Transverse colon (tissue), 4 donors: Measurements from ENCODE around the gene EFNA4. TPM values are rescaled to one million over a fixed set of nuclear protein-coding genes. Genes with fewer than 3 reads are reported as not detected.

Source experiments
- DNase-seq: peaks from one replicate; pipeline ENCODE4 v3.0.0-alpha.2; 2019
- H3K27ac ChIP-seq, 4 donors: fragments of 200-600 bp; sonication (generic); 2 replicates each; pipeline ENCODE4 v1.5.1; 2016 to 2018; ENCODE audit warnings: inconsistent platforms in 4 of 4
- H3K27me3 ChIP-seq: fragments of 200-600 bp; sonication (generic); 2 replicates; pipeline ENCODE4 v1.5.1; 2017; ENCODE audit warnings: inconsistent platforms
- H3K36me3 ChIP-seq, 4 donors: fragments of 200-600 bp; sonication (generic); 2 replicates each; pipeline ENCODE4 v1.5.1; 2017 to 2019; ENCODE audit warnings: inconsistent platforms in 4 of 4
- H3K4me1 ChIP-seq, 4 donors: fragments of 200-600 bp; sonication (generic); 2 replicates each; pipeline ENCODE4 v1.5.1; 2017 to 2020; ENCODE audit warnings: inconsistent platforms in 4 of 4
- H3K4me3 ChIP-seq, 4 donors: fragments of 200-600 bp; sonication (generic); 1 replicate in 1 of 4; 2 replicates in 3 of 4; pipeline versions ENCODE4 v1.5.1 to v1.6.1; 2017 to 2019; ENCODE audit warnings: inconsistent platforms in 4 of 4
- H3K9me3 ChIP-seq, 2 donors: fragments of 200-600 bp; sonication (generic); 2 replicates each; pipeline ENCODE4 v1.5.1; 2017 to 2019; ENCODE audit warnings: inconsistent platforms in 2 of 2
- EP300 ChIP-seq: sonication (generic); formaldehyde crosslinking; IDR thresholded peaks from one replicate; pipeline ENCODE4 v1.6.1; 2017; ENCODE audit warnings: antibody characterized with exemption, low read depth
- POLR2A ChIP-seq: fragments of 450-650 bp; IDR thresholded peaks from one replicate; pipeline ENCODE4 v1.6.1; 2016; ENCODE audit warnings: antibody characterized with exemption, mild to moderate bottlenecking, moderate library complexity
- POLR2AphosphoS5 ChIP-seq, 3 donors: sonication (generic); formaldehyde crosslinking; IDR thresholded peaks; one replicate each; pipeline ENCODE4 v1.6.1; 2016; ENCODE audit warnings: antibody characterized with exemption in 3 of 3
- WGBS, 2 donors: methylation state at CpG; one replicate each; pipeline ENCODE4 v1.1.5; 2018; ENCODE audit warnings: low coverage in 1 of 2; 5-methylcytosine and 5-hydroxymethylcytosine counted together
- in situ Hi-C, 4 donors: fragments of 200-750 bp; cut with MboI; loops; one replicate each; pipeline versions ENCODE4 v1.15.0 to v1.15.1; 2017; ENCODE audit warnings: low sequenced_read_pairs in 3 of 4, low pct_ligation_motif_present in 1 of 4, low pct_unique_long_range_greater_than_20kb in 1 of 4
- intact Hi-C: fragments of 100-400 bp; cut with DNase I; formaldehyde crosslinking; loops from one replicate; pipeline ENCODE4 v1.15.1; 2023; ENCODE audit warnings: low total_unique reads
- total RNA-seq, 4 donors: library from RNA; depleted of rRNA; stranded (reverse); fragments of >200 nt; gene quantifications; one replicate each; pipeline ENCODE4 v1.1.0, GENCODE V29; 2016
- TF ChIP-seq, protein P1 (sequence below), 5 experiments: fragments of 200-600 bp in 3 of 5; fragments of 450-650 bp in 2 of 5; sonication (generic) in 3 of 5; IDR thresholded peaks; 1 replicate in 2 of 5; 2 replicates in 3 of 5; pipeline ENCODE4 v1.5.1; 2016 to 2017; ENCODE audit warnings: antibody characterized with exemption in 5 of 5, inconsistent platforms in 3 of 5, mild to moderate bottlenecking in 2 of 5, moderate library complexity in 1 of 5

EFNA4 gene
- total RNA-seq, 4 donors from 2014 or later = 18.3 to 57.2 (median 37.2) TPM

DNA sequence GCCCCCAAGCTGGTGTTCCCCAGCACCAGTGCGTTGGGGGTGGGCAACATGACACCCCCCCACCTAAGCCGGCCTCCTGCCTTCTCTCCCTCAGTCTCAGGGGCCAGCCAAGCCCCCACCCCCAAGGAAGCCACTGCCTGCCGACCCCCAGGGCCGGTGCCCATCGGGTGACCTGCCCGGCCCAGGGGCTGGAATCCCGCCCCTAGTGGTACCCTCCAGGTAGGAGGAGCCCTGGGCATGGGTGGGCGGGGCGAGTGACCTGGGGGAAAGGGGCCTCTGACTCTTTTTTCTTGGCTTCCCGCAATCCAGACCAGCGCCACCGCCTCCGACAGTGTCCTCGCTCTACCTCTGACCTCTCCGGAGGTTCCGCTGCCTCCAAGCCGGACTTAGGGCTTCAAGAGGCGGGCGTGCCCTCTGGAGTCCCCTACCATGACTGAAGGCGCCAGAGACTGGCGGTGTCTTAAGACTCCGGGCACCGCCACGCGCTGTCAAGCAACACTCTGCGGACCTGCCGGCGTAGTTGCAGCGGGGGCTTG is 1.3 kb upstream of the EFNA4 start:
- in situ Hi-C loops = loop anchor here in 3 of 4 donors (25.0 kb wide), 1 partner anchor 100 kb away; the partner anchor contains the start of genes CKS1B (in 3 of the 3), PBXIP1 (in 3 of the 3), PYGO2 (in 3 of the 3) and SHC1 (in 3 of the 3)
- H3K36me3 ChIP-seq = peaks cover 0 to 8% (median 0%) of the 10 kb centered on the region in 4 donors
- H3K27ac ChIP-seq = peak overlapping the region; percentile 89 to 93 (median 92)

DNA sequence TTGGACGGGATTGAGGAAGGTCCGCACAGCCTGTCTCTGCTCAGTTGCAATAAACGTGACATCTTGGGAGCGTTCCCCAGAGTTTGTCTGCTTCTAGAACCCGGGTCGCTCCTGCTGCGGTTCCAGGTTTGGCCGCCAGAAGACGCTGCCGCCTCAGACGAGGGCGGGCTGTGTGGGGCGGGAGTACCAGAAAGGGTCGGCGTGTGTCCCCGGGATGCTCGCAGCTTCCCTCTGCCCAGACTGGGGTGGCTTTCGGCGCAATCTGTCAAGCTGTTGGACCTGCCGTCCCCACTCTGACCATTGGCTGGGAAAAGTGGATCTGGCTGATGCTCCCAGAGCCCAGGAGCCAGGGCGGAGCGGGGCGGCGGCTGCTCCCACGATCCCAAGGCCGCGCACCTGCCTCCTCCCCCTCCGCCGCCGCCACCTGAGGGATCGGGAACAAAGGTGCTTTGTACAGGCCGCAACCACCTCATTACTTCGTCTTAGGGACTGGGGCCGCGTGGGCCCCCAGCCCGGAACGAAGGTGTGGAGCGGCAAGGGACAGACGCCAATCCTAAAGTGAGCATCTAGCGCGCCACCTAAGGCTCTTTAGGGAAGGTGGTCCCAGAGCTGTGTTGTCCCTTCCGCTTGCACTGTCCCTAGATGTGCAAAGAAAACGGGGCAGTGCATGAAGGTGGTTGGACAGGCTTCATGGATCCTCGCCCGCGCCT is 683 bp upstream of the EFNA4 start:
- peaks cover 20 to 38% (median 34%) of the 10 kb centered on the region in 4 donors for H3K4me1 ChIP-seq
- no peaks in the 10 kb centered on the region for H3K27me3 ChIP-seq
- peaks cover 0 to 2% (median 0%) of the 10 kb centered on the region in 4 donors for H3K36me3 ChIP-seq
- H3K27ac ChIP-seq = peak overlapping the region; percentile 89 to 93 (median 92)
- intact Hi-C loops = loop anchor here (1.0 to 10.0 kb wide), 2 partner anchors 21 to 508 kb away; partner anchors contain the start of gene UBE2Q1
- in situ Hi-C loops = loop anchor here in 3 of 4 donors (25.0 kb wide), 1 partner anchor 101 kb away; the partner anchor contains the start of genes CKS1B (in 3 of the 3), PBXIP1 (in 3 of the 3), PYGO2 (in 3 of the 3) and SHC1 (in 3 of the 3)
- peak; percentile 84 for DNase-seq
- no peak for TF ChIP-seq EP300
- TF ChIP-seq POLR2AphosphoS5 (IDR thresholded peaks at IDR 0.05) = no peak
- peak; percentile 9 for TF ChIP-seq POLR2A
- TF ChIP-seq, protein P1, sequence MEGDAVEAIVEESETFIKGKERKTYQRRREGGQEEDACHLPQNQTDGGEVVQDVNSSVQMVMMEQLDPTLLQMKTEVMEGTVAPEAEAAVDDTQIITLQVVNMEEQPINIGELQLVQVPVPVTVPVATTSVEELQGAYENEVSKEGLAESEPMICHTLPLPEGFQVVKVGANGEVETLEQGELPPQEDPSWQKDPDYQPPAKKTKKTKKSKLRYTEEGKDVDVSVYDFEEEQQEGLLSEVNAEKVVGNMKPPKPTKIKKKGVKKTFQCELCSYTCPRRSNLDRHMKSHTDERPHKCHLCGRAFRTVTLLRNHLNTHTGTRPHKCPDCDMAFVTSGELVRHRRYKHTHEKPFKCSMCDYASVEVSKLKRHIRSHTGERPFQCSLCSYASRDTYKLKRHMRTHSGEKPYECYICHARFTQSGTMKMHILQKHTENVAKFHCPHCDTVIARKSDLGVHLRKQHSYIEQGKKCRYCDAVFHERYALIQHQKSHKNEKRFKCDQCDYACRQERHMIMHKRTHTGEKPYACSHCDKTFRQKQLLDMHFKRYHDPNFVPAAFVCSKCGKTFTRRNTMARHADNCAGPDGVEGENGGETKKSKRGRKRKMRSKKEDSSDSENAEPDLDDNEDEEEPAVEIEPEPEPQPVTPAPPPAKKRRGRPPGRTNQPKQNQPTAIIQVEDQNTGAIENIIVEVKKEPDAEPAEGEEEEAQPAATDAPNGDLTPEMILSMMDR (IDR thresholded peaks at IDR 0.05) = peak; percentile 84 to 96 (median 90)
- peak overlapping the region in 3 of 4 donors; percentile 79 to 85 (median 81) for H3K4me3 ChIP-seq
- H3K9me3 ChIP-seq = no peaks in the 10 kb centered on the region
- WGBS, 2 donors = 7% methylated on average over 36 of the region's 46 CpGs; no CpG with 5 or more reads in 1 of the 2 donors

More for the DNA sequence above, 1.3 kb upstream of the EFNA4 start:
- Histone ChIP-seq H3K4me3 (peak overlapping the region in 1 of 4 donors; percentile 85), H3K9me3 (no peaks in the 10 kb centered on the region), H3K27me3 (no peaks in the 10 kb centered on the region), H3K4me1 (peaks cover 20 to 38% (median 34%) of the 10 kb centered on the region in 4 donors)
- intact Hi-C loops = loop anchor here (10.0 kb wide), 1 partner anchor 507 kb away; the partner anchor contains the start of gene UBE2Q1
- peak; percentile 41 for DNase-seq
- WGBS, 2 donors = 36% methylated on average over 24 of the region's 29 CpGs; no CpG with 5 or more reads in 1 of the 2 donors
- TF ChIP-seq POLR2A = no peak
- TF ChIP-seq, protein P1 (IDR thresholded peaks at IDR 0.05) = no peak
- TF ChIP-seq EP300 = no peak
- no peak for TF ChIP-seq POLR2AphosphoS5 (IDR thresholded peaks at IDR 0.05)

DNA sequence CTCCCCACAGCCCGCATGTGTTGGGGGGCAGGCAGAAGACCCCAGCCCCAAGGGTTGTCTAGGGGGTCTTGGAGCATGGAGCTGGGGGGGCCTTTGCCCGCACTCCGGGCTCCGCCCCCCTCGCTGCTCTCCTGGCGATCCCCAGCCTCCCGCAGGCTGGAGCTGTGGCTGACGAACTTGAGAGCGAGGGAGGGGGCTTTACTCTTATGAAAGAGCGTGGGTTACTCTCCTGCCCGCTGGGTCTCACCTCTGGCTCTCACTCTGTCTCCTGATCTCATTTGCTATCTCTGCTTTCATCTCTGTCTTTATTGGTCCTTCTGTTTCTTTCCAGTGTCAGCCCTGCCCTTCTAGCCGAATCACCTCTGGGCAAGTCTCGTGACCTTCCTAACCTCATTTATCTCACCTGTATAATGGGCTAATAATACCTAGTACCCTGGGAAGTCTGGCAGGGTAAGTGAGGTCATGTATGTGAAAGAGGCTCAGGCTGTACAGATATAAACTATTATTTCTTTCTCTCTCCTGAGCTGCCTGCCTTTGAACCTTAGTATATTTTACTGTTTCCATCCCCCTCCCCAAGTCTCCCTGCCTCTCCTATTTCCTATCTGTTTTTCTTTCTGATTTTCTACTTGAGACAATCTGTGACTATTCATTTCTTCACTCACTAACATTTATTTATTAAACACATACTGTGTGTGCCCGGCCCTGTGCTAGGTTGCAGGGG is 731 bp downstream of the EFNA4 start:
- no peaks in the 10 kb centered on the region for H3K36me3 ChIP-seq
- TF ChIP-seq, protein P1 (IDR thresholded peaks at IDR 0.05) = no peak
- TF ChIP-seq POLR2A (no peak), POLR2AphosphoS5 (IDR thresholded peaks at IDR 0.05) (no peak), EP300 (no peak)
- peak overlapping the region; percentile 89 to 93 (median 92) for H3K27ac ChIP-seq
- in situ Hi-C loops = loop anchor here in 3 of 4 donors (25.0 kb wide), 1 partner anchor 102 kb away; the partner anchor contains the start of genes CKS1B (in 3 of the 3), PBXIP1 (in 3 of the 3), PYGO2 (in 3 of the 3) and SHC1 (in 3 of the 3)
- H3K4me3 ChIP-seq = peak overlapping the region; percentile 79 to 85 (median 83)
- 4 to 17% methylated on average over 1 to 13 of the region's 14 CpGs for WGBS, 2 donors
- peaks cover 20 to 38% (median 34%) of the 10 kb centered on the region in 4 donors for H3K4me1 ChIP-seq
- no peaks in the 10 kb centered on the region for H3K9me3 ChIP-seq
- intact Hi-C loops = loop anchor here (10.0 kb wide), 1 partner anchor 509 kb away; the partner anchor contains the start of gene UBE2Q1
- H3K27me3 ChIP-seq = no peaks in the 10 kb centered on the region
- peak; percentile 42 for DNase-seq
